ENCODE measurements around the gene ARRB2. TPM values are rescaled to one million over a fixed set of nuclear protein-coding genes. Genes with fewer than 3 reads are reported as not detected.

ARRB2 gene
- total and polyA plus RNA-seq, 2 of the 13 experiments (the other 11 are each of a cell fraction or from before 2014, with no cell fraction given): 21.5 to 49.2 TPM

DNA sequence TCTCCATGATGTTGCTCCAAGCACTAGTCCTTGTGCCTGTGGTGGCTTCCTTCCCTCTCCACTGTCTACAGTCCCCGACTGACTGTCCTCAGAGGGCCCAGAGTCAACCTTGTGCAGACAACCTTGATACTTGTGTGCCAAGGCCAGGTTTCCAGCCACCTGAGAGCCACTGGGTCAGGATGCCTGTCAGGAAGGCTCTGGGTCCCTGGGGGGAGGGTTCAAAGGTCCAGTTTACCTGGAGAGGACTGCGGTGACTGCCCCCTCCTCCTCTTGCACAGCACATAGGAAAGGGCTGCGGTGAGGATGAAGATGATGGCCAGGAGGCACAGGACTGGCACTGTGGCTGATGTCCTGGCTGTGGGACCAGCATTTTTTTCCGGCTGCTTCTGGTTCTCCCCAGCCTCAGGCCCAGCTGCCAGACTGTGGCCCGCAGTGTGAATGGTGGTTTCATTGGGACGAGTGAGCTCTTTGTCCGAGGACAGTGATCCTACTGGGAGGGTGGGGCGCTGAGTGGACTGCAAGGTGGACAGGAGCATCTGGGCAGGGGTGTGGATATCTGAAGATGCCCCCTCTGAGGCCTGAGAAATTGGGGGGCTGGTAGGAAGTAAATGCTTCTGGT, 24.5 kb downstream of the ARRB2 start (continued):
- TF ChIP-seq ISL2 (CRISPR knock-in tag; IDR thresholded peaks at IDR 0.05) (0 out of 2 replicates have a peak, but pooled peaks have one; percentile 16), RARA (CRISPR knock-in tag; IDR thresholded peaks at IDR 0.05) (peak; percentile 94), THAP11 (CRISPR knock-in tag; IDR thresholded peaks at IDR 0.05) (peak; percentile 34; the same call in 1 of the 2 replicates), POLR2G (IDR thresholded peaks at IDR 0.05; ENCODE audit: low read depth, low read length) (peak; percentile 34; the same call in 1 of the 2 replicates), GTF2F1 (IDR thresholded peaks at IDR 0.05; ENCODE audit: low read length) (no peak), NCOR1 (IDR thresholded peaks at IDR 0.05; ENCODE audit: borderline replicate concordance, low read length) (0 out of 2 replicates have a peak, but pooled peaks have one; percentile 24), ZNF720 (CRISPR knock-in tag; IDR thresholded peaks at IDR 0.05) (no peak), TARDBP (CRISPR knock-in tag; IDR thresholded peaks at IDR 0.05) (peak; percentile 60; the same call in 1 of the 2 replicates), EP300 (IDR thresholded peaks at IDR 0.05; ENCODE audit: low read depth in 2 of 2, low read length in 2 of 2) (peak in 1 of 2 experiments; percentile 31; a peak in 1 of 4 replicates), EP300 (CRISPR knock-in tag; IDR thresholded peaks at IDR 0.05; ENCODE audit: borderline replicate concordance) (no peak), RXRA (CRISPR knock-in tag; IDR thresholded peaks at IDR 0.05) (peak; percentile 72), MIER3 (CRISPR knock-in tag; IDR thresholded peaks at IDR 0.05; ENCODE audit: borderline replicate concordance) (peak; percentile 65; the same call in 1 of the 2 replicates), MAZ (IDR thresholded peaks at IDR 0.05; ENCODE audit: borderline replicate concordance, low read depth, low read length) (no peak), MAZ (CRISPR knock-in tag; IDR thresholded peaks at IDR 0.05; ENCODE audit: low read depth) (0 out of 2 replicates have a peak, but pooled peaks have one; percentile 51), NFYB (CRISPR knock-in tag; IDR thresholded peaks at IDR 0.05) (no peak), KDM5B (CRISPR knock-in tag; IDR thresholded peaks at IDR 0.05; ENCODE audit: borderline replicate concordance) (peak; percentile 17; the same call in 1 of the 2 replicates), ZFAT (CRISPR knock-in tag; conservative IDR thresholded peaks at IDR 0.05) (no peak)
- TF ChIP-seq, protein P1, sequence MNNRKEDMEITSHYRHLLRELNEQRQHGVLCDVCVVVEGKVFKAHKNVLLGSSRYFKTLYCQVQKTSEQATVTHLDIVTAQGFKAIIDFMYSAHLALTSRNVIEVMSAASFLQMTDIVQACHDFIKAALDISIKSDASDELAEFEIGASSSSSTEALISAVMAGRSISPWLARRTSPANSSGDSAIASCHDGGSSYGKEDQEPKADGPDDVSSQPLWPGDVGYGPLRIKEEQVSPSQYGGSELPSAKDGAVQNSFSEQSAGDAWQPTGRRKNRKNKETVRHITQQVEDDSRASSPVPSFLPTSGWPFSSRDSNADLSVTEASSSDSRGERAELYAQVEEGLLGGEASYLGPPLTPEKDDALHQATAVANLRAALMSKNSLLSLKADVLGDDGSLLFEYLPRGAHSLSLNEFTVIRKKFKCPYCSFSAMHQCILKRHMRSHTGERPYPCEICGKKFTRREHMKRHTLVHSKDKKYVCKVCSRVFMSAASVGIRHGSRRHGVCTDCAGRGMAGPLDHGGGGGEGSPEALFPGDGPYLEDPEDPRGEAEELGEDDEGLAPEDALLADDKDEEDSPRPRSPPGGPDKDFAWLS (CRISPR knock-in tag; IDR thresholded peaks at IDR 0.05; ENCODE audit: borderline replicate concordance): no peak
- TF ChIP-seq, protein P2, sequence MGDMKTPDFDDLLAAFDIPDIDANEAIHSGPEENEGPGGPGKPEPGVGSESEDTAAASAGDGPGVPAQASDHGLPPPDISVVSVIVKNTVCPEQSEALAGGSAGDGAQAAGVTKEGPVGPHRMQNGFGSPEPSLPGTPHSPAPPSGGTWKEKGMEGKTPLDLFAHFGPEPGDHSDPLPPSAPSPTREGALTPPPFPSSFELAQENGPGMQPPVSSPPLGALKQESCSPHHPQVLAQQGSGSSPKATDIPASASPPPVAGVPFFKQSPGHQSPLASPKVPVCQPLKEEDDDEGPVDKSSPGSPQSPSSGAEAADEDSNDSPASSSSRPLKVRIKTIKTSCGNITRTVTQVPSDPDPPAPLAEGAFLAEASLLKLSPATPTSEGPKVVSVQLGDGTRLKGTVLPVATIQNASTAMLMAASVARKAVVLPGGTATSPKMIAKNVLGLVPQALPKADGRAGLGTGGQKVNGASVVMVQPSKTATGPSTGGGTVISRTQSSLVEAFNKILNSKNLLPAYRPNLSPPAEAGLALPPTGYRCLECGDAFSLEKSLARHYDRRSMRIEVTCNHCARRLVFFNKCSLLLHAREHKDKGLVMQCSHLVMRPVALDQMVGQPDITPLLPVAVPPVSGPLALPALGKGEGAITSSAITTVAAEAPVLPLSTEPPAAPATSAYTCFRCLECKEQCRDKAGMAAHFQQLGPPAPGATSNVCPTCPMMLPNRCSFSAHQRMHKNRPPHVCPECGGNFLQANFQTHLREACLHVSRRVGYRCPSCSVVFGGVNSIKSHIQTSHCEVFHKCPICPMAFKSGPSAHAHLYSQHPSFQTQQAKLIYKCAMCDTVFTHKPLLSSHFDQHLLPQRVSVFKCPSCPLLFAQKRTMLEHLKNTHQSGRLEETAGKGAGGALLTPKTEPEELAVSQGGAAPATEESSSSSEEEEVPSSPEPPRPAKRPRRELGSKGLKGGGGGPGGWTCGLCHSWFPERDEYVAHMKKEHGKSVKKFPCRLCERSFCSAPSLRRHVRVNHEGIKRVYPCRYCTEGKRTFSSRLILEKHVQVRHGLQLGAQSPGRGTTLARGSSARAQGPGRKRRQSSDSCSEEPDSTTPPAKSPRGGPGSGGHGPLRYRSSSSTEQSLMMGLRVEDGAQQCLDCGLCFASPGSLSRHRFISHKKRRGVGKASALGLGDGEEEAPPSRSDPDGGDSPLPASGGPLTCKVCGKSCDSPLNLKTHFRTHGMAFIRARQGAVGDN (CRISPR knock-in tag; IDR thresholded peaks at IDR 0.05): peak; percentile 85
- TF ChIP-seq, protein P3, sequence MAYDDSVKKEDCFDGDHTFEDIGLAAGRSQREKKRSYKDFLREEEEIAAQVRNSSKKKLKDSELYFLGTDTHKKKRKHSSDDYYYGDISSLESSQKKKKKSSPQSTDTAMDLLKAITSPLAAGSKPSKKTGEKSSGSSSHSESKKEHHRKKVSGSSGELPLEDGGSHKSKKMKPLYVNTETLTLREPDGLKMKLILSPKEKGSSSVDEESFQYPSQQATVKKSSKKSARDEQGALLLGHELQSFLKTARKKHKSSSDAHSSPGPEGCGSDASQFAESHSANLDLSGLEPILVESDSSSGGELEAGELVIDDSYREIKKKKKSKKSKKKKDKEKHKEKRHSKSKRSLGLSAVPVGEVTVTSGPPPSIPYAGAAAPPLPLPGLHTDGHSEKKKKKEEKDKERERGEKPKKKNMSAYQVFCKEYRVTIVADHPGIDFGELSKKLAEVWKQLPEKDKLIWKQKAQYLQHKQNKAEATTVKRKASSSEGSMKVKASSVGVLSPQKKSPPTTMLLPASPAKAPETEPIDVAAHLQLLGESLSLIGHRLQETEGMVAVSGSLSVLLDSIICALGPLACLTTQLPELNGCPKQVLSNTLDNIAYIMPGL (CRISPR knock-in tag; IDR thresholded peaks at IDR 0.05; ENCODE audit: borderline replicate concordance in 1 of 2, low read depth in 1 of 2): 0 out of 4 replicates have a peak, but pooled peaks of 1 of the 2 experiments have one; percentile 31

Measured in HepG2 (cell line).